HCT116 (cell line): ENCODE measurements around the gene ZNF541.

ENCODE experiments used
- CTCF ChIP-seq, 3 experiments: fragments of 200-600 bp in 1 of 3; sonication (generic) in 1 of 3; IDR thresholded peaks in 2 of 3; conservative IDR thresholded peaks in 1 of 3; 2 replicates each; pipeline ENCODE4 v1.5.1; 2012 to 2017; ENCODE audit warnings: low read depth in 2 of 3, low read length in 2 of 3, antibody characterized with exemption in 1 of 3, borderline replicate concordance in 1 of 3, control low read depth in 1 of 3, mild to moderate bottlenecking in 1 of 3, mixed read lengths in 1 of 3, mixed run types in 1 of 3, moderate library complexity in 1 of 3; ENCODE audit not compliant: insufficient read depth in 1 of 3
- EZH2 ChIP-seq: fragments of 200-600 bp; sonication (generic); IDR thresholded peaks from 2 replicates; pipeline ENCODE4 v1.6.1; 2017; ENCODE audit warnings: antibody characterized with exemption, mixed run types
- FOSL1 ChIP-seq: IDR thresholded peaks from 2 replicates; pipeline ENCODE4 v1.6.1; 2012; ENCODE audit warnings: low read depth
- POLR2A ChIP-seq: IDR thresholded peaks from 2 replicates; pipeline ENCODE4 v1.7.0; 2011; ENCODE audit warnings: borderline replicate concordance; ENCODE audit not compliant: insufficient read depth, insufficient read length; ENCODE audit errors: extremely low read depth
- POLR2AphosphoS5 ChIP-seq: IDR thresholded peaks from 2 replicates; pipeline ENCODE4 v1.6.1; 2011; ENCODE audit warnings: mild to moderate bottlenecking, low read depth, low read length, moderate library complexity
- RAD21 ChIP-seq: IDR thresholded peaks from 2 replicates; pipeline ENCODE4 v1.6.1; 2012; ENCODE audit warnings: low read depth, mild to moderate bottlenecking
- SIN3A ChIP-seq: IDR thresholded peaks from 2 replicates; pipeline ENCODE4 v1.6.1; 2012; ENCODE audit warnings: low read depth
- SP1 ChIP-seq: IDR thresholded peaks from 2 replicates; pipeline ENCODE4 v1.6.1; 2012; ENCODE audit warnings: low read depth
- TF ChIP-seq, protein P1 (sequence below): IDR thresholded peaks from 2 replicates; pipeline ENCODE4 v1.6.1; 2012

DNA sequence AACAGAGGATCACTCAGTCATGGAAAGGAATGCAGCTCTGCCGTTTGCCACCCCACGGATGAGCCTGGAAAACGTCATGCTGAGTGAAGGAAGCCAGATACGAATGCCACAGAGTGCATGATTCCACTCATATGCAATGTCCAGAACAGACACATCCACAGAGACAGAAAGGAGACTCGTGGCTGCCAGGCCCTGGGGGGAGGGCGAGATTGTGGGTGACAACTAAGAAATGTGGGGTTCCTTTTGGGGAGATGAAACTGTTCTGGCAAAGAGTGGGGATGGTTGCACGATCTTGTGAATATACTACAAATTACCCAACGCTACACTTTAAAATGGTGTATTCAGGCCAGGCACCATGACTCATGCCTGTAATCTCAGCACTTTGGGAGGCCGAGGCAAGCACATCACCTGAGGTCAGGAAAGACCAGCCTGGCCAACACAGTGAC lies 30.9 kb downstream of the ZNF541 start:
- TF ChIP-seq CTCF (IDR thresholded peaks at IDR 0.05 in 2 of 3, conservative IDR thresholded peaks at IDR 0.05 in 1 of 3; ENCODE audit: borderline replicate concordance in 1 of 3, insufficient read depth in 1 of 3, low read depth in 2 of 3, low read length in 2 of 3) (no peak), EZH2 (no peak), POLR2A (no peak), SP1 (no peak), FOSL1 (no peak), RAD21 (no peak), SIN3A (no peak), POLR2AphosphoS5 (no peak)
- TF ChIP-seq, protein P1, sequence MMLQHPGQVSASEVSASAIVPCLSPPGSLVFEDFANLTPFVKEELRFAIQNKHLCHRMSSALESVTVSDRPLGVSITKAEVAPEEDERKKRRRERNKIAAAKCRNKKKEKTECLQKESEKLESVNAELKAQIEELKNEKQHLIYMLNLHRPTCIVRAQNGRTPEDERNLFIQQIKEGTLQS = no peak
